Naive thymus-derived CD4-positive, alpha-beta T cell (primary cell): Measurements from ENCODE around the gene SEMA6A. TPM values are rescaled to one million over a fixed set of nuclear protein-coding genes. Genes with fewer than 3 reads are reported as not detected.

Experiments
- ATAC-seq: fragments of 150-1000 bp; cut with Tn5 transposase; 2 replicates; pipeline ENCODE4 v1.10.0; 2021; ENCODE audit warnings: mild to moderate bottlenecking, moderate library complexity
- CTCF ChIA-PET: fragments of 350-600 bp; sonication (Branson Sonifier 250); formaldehyde crosslinking; loops from one replicate; lab custom pipeline; 2021; ENCODE audit warnings: antibody characterized with exemption; lab: Charles Lee
- POLR2A ChIA-PET: fragments of 350-600 bp; sonication (Branson Sonifier 250); formaldehyde crosslinking; loops from one replicate; lab custom pipeline; 2021; ENCODE audit warnings: antibody characterized with exemption, inconsistent platforms; lab: Charles Lee
- DNase-seq, 9 donors: peaks; one replicate each; pipeline versions ENCODE4 v3.0.0 to v3.0.0-alpha.2; 2020 to 2022; ENCODE audit warnings: mixed read lengths in 1 of 9
- H3K27ac ChIP-seq: one replicate; pipeline ENCODE4 v1.7.0; 2013; ENCODE audit warnings: mild to moderate bottlenecking, low read depth, low read length, moderate library complexity
- H3K27me3 ChIP-seq, 2 donors: one replicate each; pipeline ENCODE4 v1.7.0; 2013; ENCODE audit warnings: low read length in 2 of 2, mild to moderate bottlenecking in 2 of 2, moderate library complexity in 2 of 2; ENCODE audit not compliant: control insufficient read depth in 2 of 2, insufficient read depth in 2 of 2
- H3K36me3 ChIP-seq, 3 experiments: 1 replicate in 2 of 3; 2 replicates in 1 of 3; pipeline ENCODE4 v1.7.0; 2013; ENCODE audit warnings: low read length in 3 of 3, mild to moderate bottlenecking in 3 of 3, moderate library complexity in 1 of 3; ENCODE audit not compliant: insufficient read depth in 3 of 3, control insufficient read depth in 2 of 3
- H3K4me1 ChIP-seq, 2 donors: one replicate each; pipeline ENCODE4 v1.7.0; 2013; ENCODE audit warnings: low read length in 2 of 2, mild to moderate bottlenecking in 2 of 2, moderate library complexity in 1 of 2; ENCODE audit not compliant: control insufficient read depth in 2 of 2, insufficient read depth in 2 of 2
- H3K4me3 ChIP-seq: 2 replicates; pipeline ENCODE4 v1.7.0; 2013; ENCODE audit warnings: mild to moderate bottlenecking, low read length
- H3K9me3 ChIP-seq, 3 experiments: 1 replicate in 2 of 3; 2 replicates in 1 of 3; pipeline ENCODE4 v1.7.0; 2013; ENCODE audit warnings: low read length in 3 of 3; ENCODE audit not compliant: control insufficient read depth in 2 of 3
- H3K27ac Mint-ChIP-seq, 9 donors: one replicate each; pipeline ENCODE4 v1.8.0; 2020 to 2022; ENCODE audit warnings: mixed read lengths in 9 of 9, mild to moderate bottlenecking in 8 of 9, moderate library complexity in 5 of 9, inconsistent platforms in 2 of 9
- H3K27me3 Mint-ChIP-seq, 5 donors: one replicate each; pipeline ENCODE4 v1.8.0; 2021 to 2022; ENCODE audit warnings: mixed read lengths in 5 of 5, mild to moderate bottlenecking in 1 of 5
- H3K36me3 Mint-ChIP-seq, 5 donors: one replicate each; pipeline ENCODE4 v1.8.0; 2020 to 2022; ENCODE audit warnings: mixed read lengths in 5 of 5, mild to moderate bottlenecking in 3 of 5, inconsistent platforms in 1 of 5
- H3K4me1 Mint-ChIP-seq, 7 donors: one replicate each; pipeline ENCODE4 v1.8.0; 2020 to 2022; ENCODE audit warnings: mixed read lengths in 7 of 7, mild to moderate bottlenecking in 3 of 7, inconsistent platforms in 1 of 7
- H3K4me3 Mint-ChIP-seq, 10 donors: one replicate each; pipeline ENCODE4 v1.8.0; 2020 to 2022; ENCODE audit warnings: mild to moderate bottlenecking in 10 of 10, mixed read lengths in 10 of 10, moderate library complexity in 6 of 10, inconsistent platforms in 2 of 10
- H3K9me3 Mint-ChIP-seq, 11 donors: one replicate each; pipeline ENCODE4 v1.8.0; 2020 to 2022; ENCODE audit warnings: mixed read lengths in 11 of 11, mild to moderate bottlenecking in 4 of 11, inconsistent platforms in 1 of 11, moderate library complexity in 1 of 11
- intact Hi-C, 2 donors: fragments of 100-400 bp; cut with micrococcal nuclease; formaldehyde crosslinking; loops; one replicate each; pipeline ENCODE4 v1.15.1; 2023
- polyA plus RNA-seq, 2 donors: library from polyadenylated mRNA; unstranded; fragments of 300-500 nt; fragmentation: Illumina TruSeq; gene quantifications; one replicate each; pipeline ENCODE4 v1.2.3, GENCODE V29; 2021
- total RNA-seq, 6 experiments: library from RNA in 5 of 6; stranded (reverse) in 5 of 6; gene quantifications; 1 replicate in 5 of 6; 2 replicates in 1 of 6; pipeline ENCODE4 v1.2.3 and lab custom pipeline; 2021 to 2026

SEMA6A gene
- total and polyA plus RNA-seq, 7 experiments from 2014 or later: 0.87 to 1.5 TPM; not detected in 5

DNA sequence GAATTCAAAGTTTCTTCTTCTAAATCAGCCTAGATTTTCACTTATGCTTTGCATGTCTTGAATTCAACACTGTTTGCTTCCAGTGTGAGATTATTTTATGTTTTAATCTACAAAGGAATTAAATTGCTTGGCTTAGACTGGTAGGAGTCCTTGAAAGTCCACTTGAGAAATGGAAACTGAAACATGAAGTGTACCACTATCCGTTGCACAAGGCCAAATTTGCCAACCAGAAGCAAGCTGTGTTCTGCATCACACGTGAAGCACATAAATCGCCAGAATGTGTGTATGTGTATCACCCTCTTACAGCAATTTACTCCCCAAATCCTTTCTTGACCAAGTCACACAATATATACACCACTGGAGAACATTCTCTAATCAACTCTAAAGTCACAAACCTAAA is 10.3 kb downstream of the SEMA6A start:
- intact Hi-C loops: no loop called here
- H3K9me3 Mint-ChIP-seq: peaks cover 0 to 4% (median 0%) of the 10 kb centered on the region in 11 donors
- H3K36me3 Mint-ChIP-seq: no peaks in the 10 kb centered on the region
- CTCF ChIA-PET: no interaction called here
- POLR2A ChIA-PET: no interaction called here
- no peaks in the 10 kb centered on the region for H3K36me3 ChIP-seq
- no peak overlapping the region for H3K27ac Mint-ChIP-seq
- peaks cover 15 to 36% (median 24%) of the 10 kb centered on the region in 5 donors for H3K27me3 Mint-ChIP-seq
- peaks cover 0 to 5% (median 0%) of the 10 kb centered on the region in 7 donors for H3K4me1 Mint-ChIP-seq
- H3K27ac ChIP-seq: no peak overlapping the region
- DNase-seq (no peak), ATAC-seq (no peak)
- H3K9me3 ChIP-seq: no peaks in the 10 kb centered on the region
- no peaks in the 10 kb centered on the region for H3K27me3 ChIP-seq
- no peak overlapping the region for H3K4me3 Mint-ChIP-seq
- no peaks in the 10 kb centered on the region for H3K4me1 ChIP-seq
- no peak overlapping the region for H3K4me3 ChIP-seq

DNA sequence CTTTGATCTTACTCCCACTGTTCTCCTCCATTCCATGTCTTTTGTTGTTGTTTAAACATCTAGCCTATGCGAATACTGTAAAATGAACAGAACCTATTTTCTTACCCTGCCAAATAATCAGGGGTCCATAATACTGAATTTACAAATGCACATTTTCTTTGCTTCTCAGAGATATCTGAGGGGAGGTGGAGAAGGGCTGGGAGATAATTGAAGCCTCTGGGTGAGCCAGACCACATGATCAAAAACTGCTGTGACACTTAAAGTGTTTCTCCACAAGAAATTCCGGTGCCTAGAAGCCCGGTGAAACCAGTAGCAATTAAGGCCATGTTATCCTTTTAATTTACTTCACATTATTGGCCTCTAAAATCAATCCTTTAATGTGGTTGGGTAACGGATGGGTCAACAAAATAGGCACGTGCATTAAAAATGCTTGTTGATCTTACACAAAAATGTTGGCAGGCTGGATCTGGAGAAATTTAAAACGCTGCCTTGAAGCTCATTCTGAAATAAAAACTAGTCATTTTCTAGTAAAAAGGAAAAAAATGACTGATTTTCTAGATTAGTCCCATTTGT is 10.8 kb downstream of the SEMA6A start:
- CTCF ChIA-PET: no interaction called here
- no peaks in the 10 kb centered on the region for H3K36me3 Mint-ChIP-seq
- DNase-seq: no peak

DNA sequence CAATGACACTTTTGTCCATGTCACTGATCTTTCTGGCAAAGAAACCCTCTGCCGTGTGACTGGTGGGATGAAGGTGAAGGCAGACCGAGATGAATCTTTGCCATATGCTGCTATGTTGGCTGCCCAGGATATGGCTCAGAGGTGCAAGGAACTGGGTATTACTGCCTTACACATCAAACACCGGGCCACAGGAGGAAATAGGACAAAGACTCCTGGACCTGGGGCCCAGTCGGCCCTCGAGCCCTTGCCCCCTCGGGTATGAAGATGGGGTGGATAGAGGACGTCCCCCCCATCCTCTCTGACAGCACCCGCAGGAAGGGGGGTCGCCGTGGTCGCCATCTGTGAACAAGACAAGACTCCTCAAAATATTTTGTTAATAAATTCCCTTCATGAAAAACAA is 12.0 kb downstream of the SEMA6A start:
- H3K27me3 Mint-ChIP-seq: peaks cover 7 to 22% (median 11%) of the 10 kb centered on the region in 5 donors
- ATAC-seq (no peak), DNase-seq (no peak)
- H3K36me3 ChIP-seq: no peaks in the 10 kb centered on the region
- no peak overlapping the region for H3K4me3 ChIP-seq
- peaks cover 0 to 5% (median 0%) of the 10 kb centered on the region in 7 donors for H3K4me1 Mint-ChIP-seq
- intact Hi-C loops: no loop called here
- ChIA-PET CTCF (no interaction called here), POLR2A (no interaction called here)
- H3K9me3 Mint-ChIP-seq: peaks cover 0 to 4% (median 0%) of the 10 kb centered on the region in 11 donors
- H3K27ac Mint-ChIP-seq: no peak overlapping the region
- H3K4me3 Mint-ChIP-seq: no peak overlapping the region
- no peaks in the 10 kb centered on the region for H3K27me3 ChIP-seq
- H3K4me1 ChIP-seq: no peaks in the 10 kb centered on the region
- H3K36me3 Mint-ChIP-seq: no peaks in the 10 kb centered on the region
- no peaks in the 10 kb centered on the region for H3K9me3 ChIP-seq
- H3K27ac ChIP-seq: no peak overlapping the region

More for the DNA sequence above, 10.8 kb downstream of the SEMA6A start:
- POLR2A ChIA-PET: no interaction called here
- intact Hi-C loops: no loop called here
- Histone ChIP-seq H3K27ac (no peak overlapping the region), H3K4me1 (no peaks in the 10 kb centered on the region), H3K36me3 (no peaks in the 10 kb centered on the region), H3K9me3 (no peaks in the 10 kb centered on the region), H3K4me3 (no peak overlapping the region), H3K27me3 (no peaks in the 10 kb centered on the region)
- Mint-ChIP-seq H3K27me3 (peaks cover 10 to 31% (median 20%) of the 10 kb centered on the region in 5 donors), H3K9me3 (peaks cover 0 to 4% (median 0%) of the 10 kb centered on the region in 11 donors), H3K27ac (no peak overlapping the region), H3K4me1 (peaks cover 0 to 5% (median 0%) of the 10 kb centered on the region in 7 donors), H3K4me3 (no peak overlapping the region)
- no peak for ATAC-seq

DNA sequence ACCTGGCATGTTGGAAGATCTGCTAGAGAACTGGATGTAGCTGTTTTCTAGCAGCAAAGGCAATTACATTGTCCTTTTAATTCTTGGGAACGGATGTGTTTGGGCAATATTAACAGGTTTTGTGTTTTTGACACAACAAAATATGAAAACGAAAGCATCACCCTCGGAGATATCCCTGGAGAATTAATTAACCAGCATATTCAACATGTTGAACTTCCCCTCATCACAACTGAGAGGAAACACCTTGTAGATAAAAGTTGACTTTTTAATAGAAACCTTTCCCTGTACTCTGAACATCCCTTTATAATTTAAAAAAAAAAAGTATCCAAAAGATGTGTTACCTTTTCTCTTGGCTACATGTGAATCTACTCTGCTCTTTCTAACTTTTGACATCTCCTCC is 13.0 kb downstream of the SEMA6A start:
- Histone ChIP-seq H3K27me3 (no peaks in the 10 kb centered on the region), H3K9me3 (no peaks in the 10 kb centered on the region), H3K4me3 (no peak overlapping the region), H3K27ac (no peak overlapping the region), H3K36me3 (no peaks in the 10 kb centered on the region), H3K4me1 (no peaks in the 10 kb centered on the region)
- Mint-ChIP-seq H3K27ac (no peak overlapping the region), H3K4me3 (no peak overlapping the region), H3K27me3 (peaks cover 0 to 12% (median 9%) of the 10 kb centered on the region in 5 donors), H3K4me1 (peaks cover 0 to 5% (median 0%) of the 10 kb centered on the region in 7 donors), H3K9me3 (peaks cover 0 to 4% (median 0%) of the 10 kb centered on the region in 11 donors), H3K36me3 (no peaks in the 10 kb centered on the region)
- DNase-seq (no peak), ATAC-seq (no peak)
- CTCF ChIA-PET: no interaction called here
- intact Hi-C loops: no loop called here
- POLR2A ChIA-PET: no interaction called here

DNA sequence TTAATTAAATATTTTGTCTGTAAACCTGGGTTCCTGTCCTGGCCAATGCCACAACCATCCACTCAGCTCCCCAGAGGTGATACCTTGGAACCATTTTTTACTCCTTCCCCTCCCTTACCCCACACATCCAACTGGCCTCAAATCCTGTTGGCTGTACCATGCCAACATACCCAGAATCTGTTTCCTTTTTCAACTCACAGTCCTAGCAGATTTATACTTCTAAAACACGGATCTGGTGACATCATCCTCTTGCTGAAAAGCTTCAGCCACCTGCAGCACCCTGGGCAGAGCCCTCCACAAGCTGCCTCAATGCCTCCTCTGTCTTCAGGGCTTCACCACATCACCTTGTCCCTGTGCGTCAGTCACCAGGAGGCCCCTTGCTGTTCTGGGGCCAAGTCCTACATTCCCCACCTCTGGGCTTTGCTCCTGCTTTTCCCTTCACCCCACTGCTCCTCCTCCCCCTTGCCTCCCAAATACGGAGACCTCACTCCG is 14.9 kb downstream of the SEMA6A start:
- H3K4me3 Mint-ChIP-seq: no peak overlapping the region
- H3K4me1 ChIP-seq: no peaks in the 10 kb centered on the region
- peaks cover 0 to 9% (median 0%) of the 10 kb centered on the region in 5 donors for H3K27me3 Mint-ChIP-seq
- POLR2A ChIA-PET: no interaction called here
- H3K36me3 ChIP-seq: no peaks in the 10 kb centered on the region
- DNase-seq (no peak), ATAC-seq (no peak)
- H3K36me3 Mint-ChIP-seq: no peaks in the 10 kb centered on the region
- H3K9me3 ChIP-seq: no peaks in the 10 kb centered on the region
- intact Hi-C loops: loop anchor here in 1 of 2 donors (5.0 kb wide), 1 partner anchor 422 kb away; no protein-coding TSS in a partner anchor
- peaks cover 0 to 4% (median 0%) of the 10 kb centered on the region in 11 donors for H3K9me3 Mint-ChIP-seq
- H3K4me3 ChIP-seq: no peak overlapping the region
- H3K27ac ChIP-seq: no peak overlapping the region
- no peaks in the 10 kb centered on the region for H3K27me3 ChIP-seq
- H3K4me1 Mint-ChIP-seq: peaks cover 0 to 5% (median 0%) of the 10 kb centered on the region in 7 donors
- no peak overlapping the region for H3K27ac Mint-ChIP-seq
- CTCF ChIA-PET: no interaction called here

GRCh38 chr5:116559239-116559638 is 15.4 kb downstream of the SEMA6A start:
- Histone ChIP-seq H3K27me3 (no peaks in the 10 kb centered on the region), H3K9me3 (no peaks in the 10 kb centered on the region), H3K36me3 (no peaks in the 10 kb centered on the region), H3K4me1 (no peaks in the 10 kb centered on the region), H3K4me3 (no peak overlapping the region), H3K27ac (no peak overlapping the region)
- Mint-ChIP-seq H3K4me1 (peaks cover 0 to 5% (median 0%) of the 10 kb centered on the region in 7 donors), H3K4me3 (no peak overlapping the region), H3K36me3 (no peaks in the 10 kb centered on the region), H3K9me3 (peaks cover 0 to 4% (median 0%) of the 10 kb centered on the region in 11 donors), H3K27me3 (peaks cover 0 to 9% (median 0%) of the 10 kb centered on the region in 5 donors), H3K27ac (no peak overlapping the region)
- intact Hi-C loops: loop anchor here in 1 of 2 donors (5.0 kb wide), 1 partner anchor 422 kb away; no protein-coding TSS in a partner anchor
- no peak for DNase-seq
- no peak for ATAC-seq
- ChIA-PET CTCF (no interaction called here), POLR2A (no interaction called here)
